ENCODE measurements around the gene LLPH. TPM values are rescaled to one million over a fixed set of nuclear protein-coding genes. Genes with fewer than 3 reads are reported as not detected.

Gene LLPH
- total and polyA plus RNA-seq, 4 donors: 6.6 to 28.1 (median 19.2) TPM

Other genes with a start within 250 kb of the LLPH start
- gene TMBIM4, start 39.2 kb upstream of the LLPH start, total RNA-seq: 100 to 1,000 TPM in 1 of 2 donors, 10 to 100 TPM in 1; 74.4 to 125 TPM
- 10 to 100 TPM; 89.1 to 94.6 TPM for gene TMBIM4, start 39.2 kb upstream of the LLPH start, polyA plus RNA-seq (ENCODE audit: insufficient read length in 2 of 2)
- 10 to 100 TPM in 1 of 2 donors, 1 to 10 TPM in 1; 5.3 to 11.4 TPM for gene IRAK3, start 58.5 kb upstream of the LLPH start, total RNA-seq
- 1 to 10 TPM; 3.1 to 3.2 TPM for gene IRAK3, start 58.5 kb upstream of the LLPH start, polyA plus RNA-seq (ENCODE audit: insufficient read length in 2 of 2)
- 1 to 10 TPM; 4.0 to 6.7 TPM for gene HELB, start 171.7 kb upstream of the LLPH start, total RNA-seq
- 1 to 10 TPM; 1.1 to 4.0 TPM for gene HELB, start 171.7 kb upstream of the LLPH start, polyA plus RNA-seq (ENCODE audit: insufficient read length in 2 of 2)